ENCODE results near the gene CRMP1. TPM values are rescaled to one million over a fixed set of nuclear protein-coding genes. Genes with fewer than 3 reads are reported as not detected.
A peak's percentile ranks its signal among the peaks of the same experiment; 100 is the strongest.

Gene CRMP1
- total and polyA plus RNA-seq, 2 of the 4 experiments (the other 2 are of a cell fraction) = 4.1 to 7.4 TPM

DNA sequence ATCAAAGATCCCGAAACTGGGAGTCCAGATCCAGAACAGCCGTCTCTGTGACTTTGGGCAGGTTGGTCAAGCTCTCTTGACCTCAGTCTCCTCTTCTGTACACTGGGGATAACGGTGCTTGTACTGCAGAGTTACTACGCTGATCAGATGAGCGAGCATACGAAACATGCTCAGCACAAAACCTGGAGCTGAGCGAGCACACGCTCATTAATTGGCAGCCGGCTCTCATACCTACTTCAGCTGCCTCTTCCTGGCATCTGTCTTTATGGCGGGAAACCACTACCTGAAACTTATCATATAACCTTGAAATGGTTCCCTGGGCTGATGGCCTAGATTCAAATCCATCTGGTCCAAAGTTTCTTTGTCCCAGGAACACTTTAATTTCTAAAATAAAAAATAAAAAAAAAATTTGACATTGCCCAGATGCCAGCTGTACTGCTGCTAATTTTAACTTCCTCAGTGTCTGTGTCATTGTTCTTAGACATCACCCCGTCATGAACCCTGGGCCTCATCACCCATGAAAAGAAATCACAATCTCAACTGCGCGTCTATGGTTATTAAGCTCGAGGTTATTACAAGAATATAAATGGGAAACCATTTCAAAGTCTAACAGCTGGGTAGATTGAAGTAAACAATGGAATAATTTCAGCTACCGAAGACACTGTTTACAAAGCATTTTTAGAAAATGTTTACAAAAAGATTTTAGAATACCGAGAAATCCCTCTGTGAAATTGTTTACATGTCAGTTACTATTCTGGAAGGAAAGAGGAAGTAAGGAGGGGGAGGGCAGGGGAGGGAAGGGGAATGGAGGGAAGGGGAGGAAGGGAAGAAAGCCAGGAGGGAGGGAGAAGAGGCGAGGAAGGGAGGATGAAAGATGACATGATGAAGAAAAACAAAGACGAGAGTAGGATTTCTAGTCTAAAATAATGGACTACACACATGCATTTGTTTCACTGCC is 49.0 kb downstream of the CRMP1 start:
- no peak overlapping the region for H3K4me2 ChIP-seq (ENCODE audit: low read depth, low read length)
- ChIA-PET POLR2A (ENCODE audit: unreplicated experiment) (no interaction called here), CTCF (interaction anchor here (0.5 kb wide), 1 partner anchor 19 kb away, joined by 3 read pairs; no protein-coding TSS in a partner anchor)
- no peak overlapping the region for H3K14ac ChIP-seq (replicated peaks; ENCODE audit: low read depth, low read length)
- no peaks in the 10 kb centered on the region for H4K20me1 ChIP-seq (ENCODE audit: insufficient read depth, low read length)
- H2AK5ac ChIP-seq (ENCODE audit: low read depth, low read length) = no peak overlapping the region
- H3K9ac ChIP-seq (ENCODE audit: low read depth, low read length) = no peak overlapping the region
- no peaks in the 10 kb centered on the region for H3K9me1 ChIP-seq (ENCODE audit: insufficient read depth, low read length)
- DNase-seq (no peak), ATAC-seq (ENCODE audit: low read depth) (peak; percentile 24; the same call in 1 of the 2 replicates)
- H2AK9ac ChIP-seq (replicated peaks; ENCODE audit: low read depth, low read length, poor library complexity) = no peak overlapping the region
- intact Hi-C loops (cut with micrococcal nuclease) = no loop called here
- H3K18ac ChIP-seq (ENCODE audit: low read depth, low read length) = no peak overlapping the region
- peaks cover 7% of the 10 kb centered on the region; the same call in 1 of the 2 replicates for H3K36me3 ChIP-seq (ENCODE audit: control insufficient read depth, insufficient read depth, low read length)
- no peak overlapping the region for H4K91ac ChIP-seq (ENCODE audit: insufficient read depth, low read depth, low read length)
- H3K4me3 ChIP-seq (ENCODE audit: insufficient read depth, low read depth, low read length) = no peak overlapping the region
- H3K4me1 ChIP-seq (ENCODE audit: control insufficient read depth, insufficient read depth, low read length) = peaks cover 4% of the 10 kb centered on the region; the same call in 1 of the 2 replicates
- TF ChIP-seq RCOR1 (IDR thresholded peaks at IDR 0.05; ENCODE audit: insufficient replicate concordance, low read length) (no peak), FOS (IDR thresholded peaks at IDR 0.05; ENCODE audit: low read depth, low read length) (no peak), RFX5 (IDR thresholded peaks at IDR 0.05; ENCODE audit: low read depth, low read length) (no peak), POLR2A (IDR thresholded peaks at IDR 0.05; ENCODE audit: low read depth, low read length) (no peak), CHD1 (IDR thresholded peaks at IDR 0.05; ENCODE audit: low read depth, low read length) (no peak), BHLHE40 (IDR thresholded peaks at IDR 0.05; ENCODE audit: low read depth, low read length) (no peak), SMC3 (IDR thresholded peaks at IDR 0.05; ENCODE audit: low read depth, low read length) (no peak)
- H3K23ac ChIP-seq (ENCODE audit: low read depth, low read length) = no peak overlapping the region
- dilution Hi-C loops (cut with HindIII; ENCODE audit: low sequenced_read_pairs, unreplicated experiment) = no loop called here
- H4K5ac ChIP-seq (ENCODE audit: low read depth, low read length) = no peak overlapping the region
- in situ Hi-C loops (cut with MboI; ENCODE audit: low sequenced_read_pairs) = no loop called here
- H3K27ac ChIP-seq (ENCODE audit: insufficient read depth, low read length) = no peak overlapping the region
- no TSS peak for BruUV-seq (replicated peaks)
- 90% methylated on average over 2 of the region's 18 CpGs; no CpG with 5 or more reads in 1 of the 2 experiments for WGBS, 2 experiments (ENCODE audit: extremely low coverage in 2 of 2, insufficient read length in 1 of 2)
- H3K4ac ChIP-seq (ENCODE audit: low read depth, low read length) = no peak overlapping the region
- no peaks in the 10 kb centered on the region for H3K79me1 ChIP-seq (ENCODE audit: low read depth in 1 of 2, low read length in 2 of 2)
- no peak overlapping the region for H2BK5ac ChIP-seq (ENCODE audit: low read depth, low read length, poor library complexity, severe bottlenecking)
- H2BK20ac ChIP-seq (ENCODE audit: low read depth, low read length) = no peak overlapping the region
- H3K9me3 ChIP-seq (ENCODE audit: control insufficient read depth, insufficient read depth, low read length) = no peaks in the 10 kb centered on the region
- H3K27me3 ChIP-seq (ENCODE audit: control insufficient read depth, insufficient read depth, low read length) = no peaks in the 10 kb centered on the region
- H2AFZ ChIP-seq (replicated peaks; ENCODE audit: low read length, poor library complexity) = no peak overlapping the region
- H2BK15ac ChIP-seq (ENCODE audit: low read depth, low read length) = no peak overlapping the region
- H4K8ac ChIP-seq (ENCODE audit: low read depth in 2 of 2, low read length in 2 of 2) = no peak overlapping the region
- no peak overlapping the region for H3K56ac ChIP-seq (ENCODE audit: extremely low read depth, insufficient read depth, low read length)
- H2BK120ac ChIP-seq (ENCODE audit: low read depth, low read length) = no peak overlapping the region
